A549 (cell line): Measurements from ENCODE around the gene DIPK1B. TPM values are rescaled to one million over a fixed set of nuclear protein-coding genes. Genes with fewer than 3 reads are reported as not detected.

Experiments
- ATAC-seq, 2 experiments: fragments of 200-7000 bp in 1 of 2; fragments of >200 bp in 1 of 2; cut with Nextera tagmentation in 1 of 2; cut with Tn5 transposase in 1 of 2; 3 replicates each; pipeline versions ENCODE4 v1.8.0 to v1.9.1; 2018 to 2020; ENCODE audit warnings: mild to moderate bottlenecking in 1 of 2, moderate library complexity in 1 of 2
- CTCF ChIA-PET: fragments of 300-600 bp; sonication (Branson Sonifier 250); formaldehyde crosslinking; extraction: SDS; loops from one replicate; lab custom pipeline; 2021; ENCODE audit warnings: antibody characterized with exemption, inconsistent platforms; lab: Yijun Ruan, JAX
- POLR2A ChIA-PET: fragments of 350-600 bp; formaldehyde crosslinking; extraction: SDS; loops from one replicate; lab custom pipeline; 2021; ENCODE audit warnings: antibody characterized with exemption, inconsistent platforms; lab: Yijun Ruan, JAX
- DNase-seq, 2 experiments: peaks; one replicate each; pipeline versions ENCODE4 v3.0.0 to v3.0.0-alpha.2; 2011 to 2016; ENCODE audit warnings: low read depth in 1 of 2, low spot score in 1 of 2
- FAIRE-seq: peaks from 2 replicates; lab custom pipeline; 2011; peaks lifted over from hg19 to GRCh38; lab: Jason Lieb, UNC
- H3K27ac ChIP-seq, 2 experiments: fragments of >200 bp; sonication (Bioruptor Twin); formaldehyde crosslinking; 3 replicates each; pipeline ENCODE4 v1.5.1; 2016 to 2017
- H3K4me1 ChIP-seq: fragments of >200 bp; sonication (Bioruptor Twin); formaldehyde crosslinking; 3 replicates; pipeline ENCODE4 v1.6.1; 2016
- H3K4me2 ChIP-seq: fragments of >200 bp; sonication (Bioruptor Twin); formaldehyde crosslinking; 3 replicates; pipeline ENCODE4 v1.6.1; 2016
- H3K4me3 ChIP-seq: fragments of >200 bp; sonication (Bioruptor Twin); formaldehyde crosslinking; 3 replicates; pipeline ENCODE4 v1.5.1; 2016
- H3K9me3 ChIP-seq: fragments of >200 bp; sonication (Bioruptor Twin); formaldehyde crosslinking; 3 replicates; pipeline ENCODE4 v1.6.1; 2016
- CBX2 ChIP-seq: fragments of 200-600 bp; sonication (generic); IDR thresholded peaks from 2 replicates; pipeline ENCODE4 v1.6.1; 2016; ENCODE audit warnings: low read depth, mild to moderate bottlenecking, borderline replicate concordance
- CBX8 ChIP-seq: fragments of 200-600 bp; sonication (generic); IDR thresholded peaks from 2 replicates; pipeline ENCODE4 v1.6.1; 2016
- CEBPB ChIP-seq, 2 experiments: fragments of >200 bp in 1 of 2; sonication (Bioruptor Twin) in 1 of 2; formaldehyde crosslinking in 1 of 2; IDR thresholded peaks; 2 replicates each; pipeline ENCODE4 v1.6.1; 2012 to 2016
- CHD2 ChIP-seq: fragments of 150-350 bp; IDR thresholded peaks from 2 replicates; pipeline ENCODE4 v1.6.1; 2014; ENCODE audit warnings: low read length; ENCODE audit not compliant: partially characterized antibody
- EHF ChIP-seq: fragments of 250-450 bp; sonication (Bioruptor Pico); IDR thresholded peaks from 2 replicates; pipeline ENCODE4 v1.5.0; 2020; ENCODE audit warnings: mild to moderate bottlenecking
- HDAC2 ChIP-seq: fragments of 200-600 bp; sonication (generic); IDR thresholded peaks from 2 replicates; pipeline ENCODE4 v1.6.1; 2016
- HOXA7 ChIP-seq: fragments of 250-450 bp; sonication (Bioruptor Pico); IDR thresholded peaks from 2 replicates; pipeline ENCODE4 v1.5.0; 2020; ENCODE audit warnings: mild to moderate bottlenecking, moderate library complexity
- HOXB5 ChIP-seq: fragments of 250-450 bp; sonication (Bioruptor Pico); IDR thresholded peaks from 2 replicates; pipeline ENCODE4 v1.5.0; 2020; ENCODE audit warnings: mild to moderate bottlenecking, moderate library complexity
- JUN ChIP-seq, 2 experiments: fragments of >200 bp; sonication (Bioruptor Twin); formaldehyde crosslinking; IDR thresholded peaks; 2 replicates in 1 of 2; 3 replicates in 1 of 2; pipeline ENCODE4 v1.6.1; 2016 to 2017
- MAFK ChIP-seq: fragments of 450-650 bp; IDR thresholded peaks from 2 replicates; pipeline ENCODE4 v1.6.1; 2014; ENCODE audit not compliant: partially characterized antibody
- MYC ChIP-seq: IDR thresholded peaks from 2 replicates; pipeline ENCODE4 v1.6.1; 2012; ENCODE audit warnings: mild to moderate bottlenecking, inconsistent platforms, low read length, improper control_type of control experiment, borderline replicate concordance
- NPAS2 ChIP-seq: fragments of 250-450 bp; sonication (Bioruptor Pico); IDR thresholded peaks from 2 replicates; pipeline ENCODE4 v1.8.0; 2022; ENCODE audit warnings: mild to moderate bottlenecking, moderate library complexity, borderline replicate concordance
- PHF8 ChIP-seq: fragments of 200-600 bp; sonication (generic); IDR thresholded peaks from 2 replicates; pipeline ENCODE4 v1.6.1; 2016; ENCODE audit warnings: low read depth, mild to moderate bottlenecking, antibody characterized with exemption, moderate library complexity, borderline replicate concordance
- POLR2A ChIP-seq: IDR thresholded peaks from 2 replicates; pipeline ENCODE4 v1.6.1; 2012; ENCODE audit warnings: mild to moderate bottlenecking, low read length
- POLR2AphosphoS2 ChIP-seq: conservative IDR thresholded peaks from 2 replicates; pipeline ENCODE4 v1.6.1; 2012; ENCODE audit warnings: low read length, improper control_type of control experiment, inconsistent platforms
- RARB ChIP-seq: fragments of 250-450 bp; sonication (Bioruptor Pico); IDR thresholded peaks from 2 replicates; pipeline ENCODE4 v1.8.0; 2021; ENCODE audit warnings: mild to moderate bottlenecking, moderate library complexity
- RNF2 ChIP-seq: fragments of 200-600 bp; sonication (generic); IDR thresholded peaks from 2 replicates; pipeline ENCODE4 v1.6.1; 2016; ENCODE audit warnings: low read depth, mild to moderate bottlenecking, antibody characterized with exemption, moderate library complexity, borderline replicate concordance
- SMC3 ChIP-seq: fragments of >200 bp; sonication (Bioruptor Twin); formaldehyde crosslinking; IDR thresholded peaks from 3 replicates; pipeline ENCODE4 v1.6.1; 2018; ENCODE audit warnings: inconsistent platforms
- SREBF2 ChIP-seq: fragments of 450-650 bp; IDR thresholded peaks from 2 replicates; pipeline ENCODE4 v1.6.1; 2014; ENCODE audit warnings: mild to moderate bottlenecking, moderate library complexity
- TFCP2L1 ChIP-seq: fragments of 250-450 bp; sonication (Bioruptor Pico); IDR thresholded peaks from 2 replicates; pipeline ENCODE4 v1.5.0; 2021; ENCODE audit warnings: mild to moderate bottlenecking
- ZSCAN20 ChIP-seq: fragments of 250-450 bp; sonication (Bioruptor Pico); IDR thresholded peaks from 2 replicates; pipeline ENCODE4 v1.8.0; 2022; ENCODE audit warnings: mild to moderate bottlenecking, moderate library complexity
- WGBS: methylation state at CpG from one replicate; pipeline ENCODE4 v1.1.6; 2017; ENCODE audit errors: missing lambda C conversion rate; 5-methylcytosine and 5-hydroxymethylcytosine counted together
- polyA plus RNA-seq, 4 experiments: library from polyadenylated mRNA; depleted of rRNA in 3 of 4; stranded (reverse); fragments of >200 nt; fragmentation: RNase III in 1 of 4; extraction: RNeasy Plus Mini Kit Qiagen cat#74134 plus additional on column Dnase treatment in 1 of 4; gene quantifications; 2 replicates in 3 of 4; 3 replicates in 1 of 4; pipeline ENCODE4 v1.2.3, GENCODE V29; 2011 to 2017
- TF ChIP-seq, protein P1 (sequence below): fragments of >200 bp; sonication (Bioruptor Twin); formaldehyde crosslinking; IDR thresholded peaks from 3 replicates; pipeline ENCODE4 v1.5.1; 2016
- TF ChIP-seq, protein P2 (sequence below): fragments of >200 bp; sonication (Bioruptor Twin); formaldehyde crosslinking; IDR thresholded peaks from 3 replicates; pipeline ENCODE4 v1.6.1; 2016

DIPK1B gene
- polyA plus RNA-seq, 2 of the 4 experiments (the other 2 are of a cell fraction) = 6.7 TPM

DNA sequence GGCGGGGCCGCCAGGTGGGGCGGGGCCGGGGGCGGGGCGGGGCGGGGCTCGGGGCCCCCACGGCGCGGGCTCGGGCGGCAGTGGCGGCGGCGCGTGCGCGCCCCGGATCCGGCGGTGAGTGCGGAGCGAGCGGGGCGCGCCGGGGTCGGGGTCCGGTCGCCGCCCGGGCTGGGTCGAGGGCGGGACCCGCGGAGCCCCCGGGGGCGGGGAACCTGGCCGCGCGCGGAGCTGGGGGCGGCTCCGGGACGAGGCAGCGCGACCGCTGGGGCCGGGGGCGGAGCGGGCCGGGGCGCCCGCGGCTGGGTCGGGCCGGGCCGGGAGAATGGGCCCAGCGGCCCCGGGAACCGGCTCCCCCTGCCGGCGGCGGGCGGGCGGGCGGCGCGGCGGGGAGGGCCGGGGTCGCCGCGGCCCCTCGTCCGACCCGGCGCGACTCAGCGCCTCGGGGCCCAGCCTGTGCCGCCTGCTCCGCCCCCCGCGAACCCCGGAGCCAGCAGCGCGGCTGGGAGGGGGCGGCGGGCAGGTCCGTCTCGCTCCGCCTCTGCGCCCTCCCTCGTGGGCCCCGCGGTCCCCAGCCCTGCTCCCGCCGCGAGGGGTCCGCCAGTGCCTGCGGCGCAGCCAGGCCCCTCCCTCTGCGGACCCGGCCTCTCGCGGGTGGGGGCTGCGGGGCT lies 46.5 kb upstream of the DIPK1B start:
- Histone ChIP-seq H3K4me2 (peak overlapping the region; percentile 93), H3K4me1 (peaks cover 22% of the 10 kb centered on the region), H3K9me3 (no peaks in the 10 kb centered on the region), H3K4me3 (peak overlapping the region; percentile 68), H3K27ac (peak overlapping the region; percentile 77 to 93)
- POLR2A ChIA-PET = no interaction called here
- ATAC-seq (peak in 1 of 2 experiments; percentile 39; a peak in 3 of 6 replicates), DNase-seq (peak in 1 of 2 experiments; percentile 49), FAIRE-seq (no peak)
- TF ChIP-seq HDAC2 = no peak
- TF ChIP-seq HOXA7 (CRISPR knock-in tag) = no peak
- no peak for TF ChIP-seq PHF8
- no peak for TF ChIP-seq CBX8
- TF ChIP-seq MAFK = no peak
- TF ChIP-seq SMC3 = 0 out of 3 replicates have a peak, but pooled peaks have one; percentile 8
- no peak for TF ChIP-seq NPAS2 (CRISPR knock-in tag)
- no peak for TF ChIP-seq RARB (CRISPR knock-in tag)
- TF ChIP-seq POLR2A = peak; percentile 27
- TF ChIP-seq SREBF2 = no peak
- TF ChIP-seq, protein P1, sequence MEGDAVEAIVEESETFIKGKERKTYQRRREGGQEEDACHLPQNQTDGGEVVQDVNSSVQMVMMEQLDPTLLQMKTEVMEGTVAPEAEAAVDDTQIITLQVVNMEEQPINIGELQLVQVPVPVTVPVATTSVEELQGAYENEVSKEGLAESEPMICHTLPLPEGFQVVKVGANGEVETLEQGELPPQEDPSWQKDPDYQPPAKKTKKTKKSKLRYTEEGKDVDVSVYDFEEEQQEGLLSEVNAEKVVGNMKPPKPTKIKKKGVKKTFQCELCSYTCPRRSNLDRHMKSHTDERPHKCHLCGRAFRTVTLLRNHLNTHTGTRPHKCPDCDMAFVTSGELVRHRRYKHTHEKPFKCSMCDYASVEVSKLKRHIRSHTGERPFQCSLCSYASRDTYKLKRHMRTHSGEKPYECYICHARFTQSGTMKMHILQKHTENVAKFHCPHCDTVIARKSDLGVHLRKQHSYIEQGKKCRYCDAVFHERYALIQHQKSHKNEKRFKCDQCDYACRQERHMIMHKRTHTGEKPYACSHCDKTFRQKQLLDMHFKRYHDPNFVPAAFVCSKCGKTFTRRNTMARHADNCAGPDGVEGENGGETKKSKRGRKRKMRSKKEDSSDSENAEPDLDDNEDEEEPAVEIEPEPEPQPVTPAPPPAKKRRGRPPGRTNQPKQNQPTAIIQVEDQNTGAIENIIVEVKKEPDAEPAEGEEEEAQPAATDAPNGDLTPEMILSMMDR = peak; percentile 62
- no peak for TF ChIP-seq HOXB5
- no peak; a peak in 1 of 5 replicates for TF ChIP-seq JUN (IDR thresholded peaks at IDR 0.05)
- no peak for TF ChIP-seq RNF2
- no peak for TF ChIP-seq POLR2AphosphoS2
- no CpG with 5 or more reads among the region's 109 CpGs for WGBS
- CTCF ChIA-PET = interaction anchor here (0.6 to 4.5 kb wide), 9 partner anchors 9 to 213 kb away, joined by 3 to 29 read pairs (median 4); partner anchors contain the start of gene AGPAT2

DNA sequence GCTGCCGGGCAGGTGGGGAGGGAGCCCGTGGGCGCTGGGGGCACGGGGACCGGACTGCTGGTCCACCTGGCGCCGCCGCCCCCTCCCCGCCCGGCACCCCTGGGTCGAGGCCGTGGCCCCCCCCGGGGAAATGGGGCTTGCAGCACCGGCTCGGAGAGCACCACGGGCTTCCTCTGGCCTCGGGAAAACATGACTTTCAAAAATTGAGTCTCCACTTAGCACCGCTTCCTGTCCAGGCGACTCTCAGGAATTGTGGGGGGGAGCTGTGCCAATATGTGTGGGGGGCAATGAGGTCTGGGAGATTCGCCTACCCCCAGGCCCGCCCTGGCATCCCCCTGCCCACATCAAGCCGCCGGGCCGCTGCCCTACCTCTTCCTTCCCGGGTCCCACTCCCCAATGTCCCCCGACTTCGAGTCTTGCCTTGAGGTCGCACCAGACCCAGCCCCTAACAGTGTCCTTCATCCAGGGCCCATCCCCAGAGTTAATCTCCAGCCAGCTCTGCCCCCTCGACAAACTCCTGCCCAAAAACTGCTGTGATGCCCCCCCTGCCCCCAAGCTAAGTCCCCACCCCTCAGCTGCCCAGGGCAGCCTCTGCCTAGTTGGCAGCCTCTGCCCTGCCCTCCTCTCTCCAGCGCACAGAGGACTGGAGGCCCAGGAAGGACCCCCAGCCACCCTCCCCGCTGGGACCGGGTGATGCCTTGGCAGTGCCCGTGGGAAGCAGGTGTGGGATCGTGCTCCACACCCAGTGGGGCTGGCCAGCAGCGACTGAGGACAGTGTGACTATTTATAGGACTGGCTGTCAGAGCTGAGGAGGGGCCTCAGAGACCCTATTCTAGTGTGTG lies 45.8 kb upstream of the DIPK1B start:
- 59% methylated on average over 12 of the region's 35 CpGs for WGBS
- TF ChIP-seq CBX2 (no peak), EHF (CRISPR knock-in tag) (no peak), CEBPB (IDR thresholded peaks at IDR 0.05) (no peak)
- ChIA-PET POLR2A (no interaction called here), CTCF (interaction anchor here (0.6 to 4.5 kb wide), 9 partner anchors 10 to 44 kb away, joined by 3 to 29 read pairs (median 5); partner anchors contain the start of gene AGPAT2)
- Histone ChIP-seq H3K4me3 (peak overlapping the region; percentile 68), H3K9me3 (no peaks in the 10 kb centered on the region), H3K4me1 (peaks cover 26% of the 10 kb centered on the region), H3K4me2 (peak overlapping the region; percentile 93), H3K27ac (peak overlapping the region; percentile 77 to 93)
- FAIRE-seq (no peak), ATAC-seq (0 out of 6 replicates have a peak, but pooled peaks of 1 of the 2 experiments have one; percentile 1), DNase-seq (no peak)

DNA sequence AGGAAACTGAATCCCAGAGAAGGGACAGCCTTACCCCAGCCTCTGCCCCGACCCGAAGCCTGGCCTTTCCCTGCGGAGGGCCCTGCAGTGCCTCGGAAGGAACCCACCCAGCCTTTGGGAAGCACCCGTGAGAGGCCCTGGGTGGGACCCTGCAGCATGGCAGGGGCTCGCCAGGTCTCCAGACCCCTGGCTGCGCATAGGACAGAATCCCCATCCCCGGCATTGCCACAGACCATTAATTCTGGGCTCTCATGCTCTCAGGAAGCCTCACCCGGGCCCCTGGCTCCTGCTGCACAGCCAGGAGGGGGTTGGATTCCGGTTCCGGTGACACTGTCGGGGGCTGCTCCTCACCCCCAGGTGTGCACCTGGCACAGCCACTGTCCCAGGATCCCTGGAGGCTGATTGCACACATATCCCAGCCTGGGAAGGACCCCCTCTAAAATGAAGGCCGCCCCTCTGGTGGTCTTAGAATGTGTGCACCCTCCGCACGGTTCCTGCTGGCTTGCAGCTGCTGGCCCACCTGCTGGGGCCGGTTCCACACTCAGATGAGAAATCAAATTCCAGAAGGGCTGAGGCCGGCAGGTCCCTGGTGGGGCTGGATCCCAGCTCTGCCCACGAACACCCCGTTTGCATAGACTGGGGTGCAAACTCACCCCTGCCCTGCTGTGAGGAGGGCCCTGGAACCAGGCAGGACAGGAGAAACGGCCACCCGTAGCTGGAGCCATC lies 45.0 kb upstream of the DIPK1B start:
- FAIRE-seq (no peak), DNase-seq (no peak), ATAC-seq (no peak)
- H3K9me3 ChIP-seq = no peaks in the 10 kb centered on the region
- H3K4me1 ChIP-seq = peaks cover 33% of the 10 kb centered on the region
- WGBS = 89% methylated on average over 12 of the region's 21 CpGs
- POLR2A ChIA-PET = no interaction called here
- H3K4me2 ChIP-seq = peak overlapping the region; percentile 93; the same call in 2 of the 3 replicates
- CTCF ChIA-PET = interaction anchor here (0.7 to 4.5 kb wide), 10 partner anchors 10 to 183 kb away, joined by 3 to 29 read pairs (median 5); partner anchors contain the start of gene AGPAT2
- no peak overlapping the region; a peak in 1 of 6 replicates for H3K27ac ChIP-seq
- no peak overlapping the region for H3K4me3 ChIP-seq
- TF ChIP-seq JUN (IDR thresholded peaks at IDR 0.05) (no peak), ZSCAN20 (CRISPR knock-in tag) (no peak), TFCP2L1 (CRISPR knock-in tag) (no peak), MYC (no peak), CHD2 (no peak), EHF (CRISPR knock-in tag) (no peak), HDAC2 (no peak)
- TF ChIP-seq, protein P2, sequence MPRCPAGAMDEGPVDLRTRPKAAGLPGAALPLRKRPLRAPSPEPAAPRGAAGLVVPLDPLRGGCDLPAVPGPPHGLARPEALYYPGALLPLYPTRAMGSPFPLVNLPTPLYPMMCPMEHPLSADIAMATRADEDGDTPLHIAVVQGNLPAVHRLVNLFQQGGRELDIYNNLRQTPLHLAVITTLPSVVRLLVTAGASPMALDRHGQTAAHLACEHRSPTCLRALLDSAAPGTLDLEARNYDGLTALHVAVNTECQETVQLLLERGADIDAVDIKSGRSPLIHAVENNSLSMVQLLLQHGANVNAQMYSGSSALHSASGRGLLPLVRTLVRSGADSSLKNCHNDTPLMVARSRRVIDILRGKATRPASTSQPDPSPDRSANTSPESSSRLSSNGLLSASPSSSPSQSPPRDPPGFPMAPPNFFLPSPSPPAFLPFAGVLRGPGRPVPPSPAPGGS = no peak
